Measurements from ENCODE around the gene GRIA4. TPM values are rescaled to one million over a fixed set of nuclear protein-coding genes. Genes with fewer than 3 reads are reported as not detected.

GRIA4 gene
- polyA plus RNA-seq, 3 donors = 0.51 to 0.94 (median 0.72) TPM

GRCh38 chr11:105910095-105910715, 300.3 kb downstream of the GRIA4 start:
- no peak for DNase-seq (ENCODE audit: low read depth in 3 of 3, low spot score in 2 of 3)

DNA sequence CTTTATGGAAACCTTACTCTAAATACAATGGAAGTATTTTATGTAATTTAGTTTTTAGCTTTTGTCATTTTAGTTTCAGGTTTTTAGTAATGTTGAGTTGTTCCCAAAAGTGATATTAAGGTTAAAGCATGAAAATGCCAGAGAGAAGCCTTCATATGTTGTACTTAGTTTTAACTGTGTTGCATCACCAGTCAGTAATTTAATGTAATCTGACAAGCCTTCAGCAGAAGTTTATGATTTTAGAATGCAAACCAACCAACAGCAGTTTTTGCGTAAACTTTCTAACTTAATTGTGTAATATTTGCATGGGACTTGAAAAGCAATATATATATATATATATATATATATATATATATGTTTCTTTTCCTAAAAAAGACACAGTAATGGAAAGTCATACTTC, 301.6 kb downstream of the GRIA4 start:
- DNase-seq (ENCODE audit: low read depth in 3 of 3, low spot score in 2 of 3) = no peak

- DNase-seq (ENCODE audit: low read depth in 3 of 3, low spot score in 2 of 3) = no peak
Measured at GRCh38 chr11:105912666-105913065, 302.8 kb downstream of the GRIA4 start.

- no peak for DNase-seq (ENCODE audit: low read depth in 3 of 3, low spot score in 2 of 3)
Measured at GRCh38 chr11:105915021-105915420, 305.1 kb downstream of the GRIA4 start.

DNA sequence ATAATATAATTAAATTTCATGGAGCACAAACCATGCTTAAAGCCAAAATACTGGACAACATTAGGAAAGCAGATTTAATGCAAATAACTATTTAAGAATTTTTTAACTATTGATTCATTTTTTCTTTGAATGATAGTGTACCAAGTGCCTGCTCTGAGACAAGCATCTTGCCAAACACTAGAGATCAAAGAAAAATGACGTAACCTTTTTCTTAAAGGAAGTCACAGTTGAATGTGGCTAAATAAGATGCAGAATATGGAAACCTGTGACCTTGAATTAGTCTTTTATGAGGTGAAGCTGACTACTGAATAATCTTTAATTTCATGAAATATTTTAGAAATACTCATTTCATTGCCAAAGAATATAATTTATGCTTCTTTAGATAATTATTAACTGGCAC, 308.2 kb downstream of the GRIA4 start:
- DNase-seq (ENCODE audit: low read depth in 3 of 3, low spot score in 2 of 3) = no peak

DNA sequence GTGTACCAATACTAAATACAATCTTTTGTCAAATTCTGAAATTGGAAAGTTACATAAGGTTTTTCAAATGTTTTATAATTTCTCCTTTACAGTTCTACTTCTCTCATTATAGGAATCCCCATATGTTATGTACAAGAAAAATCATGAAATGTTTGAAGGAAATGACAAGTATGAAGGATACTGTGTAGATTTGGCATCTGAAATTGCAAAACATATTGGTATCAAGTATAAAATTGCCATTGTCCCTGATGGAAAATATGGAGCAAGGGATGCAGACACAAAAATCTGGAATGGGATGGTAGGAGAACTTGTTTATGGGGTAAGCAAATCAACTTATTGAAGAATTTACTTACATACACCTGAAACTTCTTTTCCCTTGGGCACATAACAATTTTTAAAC, 308.7 kb downstream of the GRIA4 start:
- no peak for DNase-seq (ENCODE audit: low read depth in 3 of 3, low spot score in 2 of 3)

GRCh38 chr11:105923252-105923651, 313.4 kb downstream of the GRIA4 start:
- no peak for DNase-seq (ENCODE audit: low read depth in 3 of 3, low spot score in 2 of 3)

DNA sequence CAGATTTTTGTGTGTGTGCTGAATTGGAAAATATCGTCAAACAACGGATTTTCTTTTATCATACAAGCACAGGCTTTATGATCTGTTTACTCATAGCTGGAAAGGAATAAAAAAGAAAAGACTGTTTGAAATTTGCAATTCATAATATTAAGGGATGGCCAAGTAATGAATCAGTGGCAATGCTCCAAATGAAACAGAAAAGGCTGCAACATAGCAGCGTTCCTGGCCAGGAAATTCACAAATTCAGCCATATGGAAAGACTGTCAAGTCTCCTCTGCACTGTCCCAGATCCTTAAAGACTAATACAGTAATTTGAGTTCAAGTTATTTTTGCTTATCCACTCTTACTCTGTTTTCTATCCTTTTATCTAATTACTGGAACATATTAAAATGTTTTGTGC, 313.9 kb downstream of the GRIA4 start:
- no peak for DNase-seq (ENCODE audit: low read depth in 3 of 3, low spot score in 2 of 3)

DNA sequence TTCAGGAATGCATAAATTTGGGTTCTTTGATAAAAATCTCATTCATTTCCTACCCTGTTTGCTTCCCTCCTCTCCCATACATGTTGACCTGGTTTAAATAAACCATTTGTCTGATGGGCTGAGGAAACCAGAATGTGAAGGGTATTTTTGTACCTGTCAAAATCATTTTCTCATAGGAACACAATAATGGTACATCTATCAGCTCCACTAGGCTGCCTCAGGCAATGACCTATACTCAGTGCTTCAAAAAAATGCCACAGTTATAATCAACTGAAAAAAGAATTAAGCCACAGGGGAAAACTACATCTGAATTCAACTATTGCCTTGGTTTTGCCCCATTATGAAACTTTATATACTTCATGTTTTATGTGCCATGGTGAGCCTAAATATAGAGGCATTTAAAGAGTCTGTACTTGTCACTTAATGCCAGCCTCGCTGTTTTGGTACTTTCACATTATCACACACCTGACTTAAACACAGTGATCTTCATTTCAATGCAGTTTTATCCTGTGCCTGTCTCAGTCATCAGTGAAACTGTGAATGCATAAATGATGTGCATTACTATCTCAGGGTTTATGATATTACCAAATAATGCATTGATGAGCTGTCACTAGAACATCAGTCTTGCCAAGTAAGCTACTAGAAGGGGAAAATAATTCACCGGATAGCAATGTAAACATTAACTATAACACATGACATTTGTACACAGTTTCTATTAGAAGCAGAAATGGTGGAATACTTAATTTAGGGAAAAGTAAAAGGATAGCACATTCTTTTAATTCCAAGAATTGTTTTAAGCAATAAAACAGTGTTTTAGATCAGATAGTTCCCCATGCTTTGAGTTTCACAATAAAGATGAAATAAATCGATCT, 319.4 kb downstream of the GRIA4 start:
- DNase-seq (ENCODE audit: low read depth in 3 of 3, low spot score in 2 of 3) = no peak

- no peak for DNase-seq (ENCODE audit: low read depth in 3 of 3, low spot score in 2 of 3)
Measured at GRCh38 chr11:105933695-105934094, 323.8 kb downstream of the GRIA4 start.

DNA sequence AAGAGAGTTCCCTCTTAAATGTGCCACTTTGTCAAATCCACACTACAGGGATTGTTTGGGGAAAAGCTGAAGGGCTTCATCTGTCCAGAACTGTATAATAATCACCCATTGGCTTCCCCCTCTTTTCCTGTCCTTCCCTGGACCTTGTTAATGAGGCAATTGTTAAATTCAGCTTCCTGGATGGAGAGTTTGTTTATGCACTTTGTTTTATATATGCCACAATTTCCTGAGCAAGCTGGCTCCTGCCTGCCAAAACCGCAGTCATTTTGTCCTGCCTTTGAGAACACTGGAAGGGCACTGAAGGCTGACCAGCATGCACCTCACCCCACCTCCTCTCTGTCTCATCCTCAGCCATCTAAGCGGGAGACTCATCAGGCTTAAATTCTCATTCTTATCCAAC, 325.9 kb downstream of the GRIA4 start:
- no peak for DNase-seq (ENCODE audit: low read depth in 3 of 3, low spot score in 2 of 3)

DNA sequence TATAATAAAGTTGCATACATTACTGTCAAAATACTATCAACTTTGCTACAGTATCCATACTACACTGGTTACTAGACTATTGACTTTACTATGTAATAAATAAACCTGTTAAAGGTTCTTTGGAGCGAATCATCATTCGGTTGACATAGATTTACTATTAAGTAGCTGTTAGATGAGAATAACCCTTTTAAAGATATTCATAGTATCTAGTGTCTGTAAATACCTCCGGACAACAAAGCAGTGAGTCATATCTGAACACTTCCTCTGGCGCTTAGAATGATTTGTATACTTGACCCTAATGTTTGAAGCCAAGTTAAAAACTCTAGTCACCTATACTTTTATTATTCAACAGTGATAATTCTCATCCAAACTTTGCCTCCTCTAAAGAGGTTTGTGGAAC, 327.5 kb downstream of the GRIA4 start:
- no peak for DNase-seq (ENCODE audit: low read depth in 3 of 3, low spot score in 2 of 3)

GRCh38 chr11:105937738-105938137, 327.9 kb downstream of the GRIA4 start:
- no peak for DNase-seq (ENCODE audit: low read depth in 3 of 3, low spot score in 2 of 3)

DNA sequence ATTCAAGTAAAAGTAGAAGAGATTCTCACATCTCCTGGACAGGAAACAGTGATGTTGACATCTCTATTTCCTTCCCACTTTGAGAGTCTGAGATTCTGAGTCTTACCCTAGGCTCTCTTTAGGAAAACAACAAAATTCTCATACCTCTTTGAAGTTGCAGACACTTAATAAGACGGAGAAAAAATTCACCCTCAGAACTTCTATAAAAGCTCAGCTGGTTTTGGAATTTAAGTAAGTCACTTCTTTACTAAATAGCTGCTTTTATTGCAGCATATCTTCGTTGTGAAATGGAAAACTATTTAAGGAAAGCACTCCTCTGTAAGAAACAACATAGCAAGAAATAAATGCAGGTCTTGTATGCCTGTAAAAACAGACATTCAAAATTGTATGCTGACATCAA, 333.0 kb downstream of the GRIA4 start:
- DNase-seq (ENCODE audit: low read depth in 3 of 3, low spot score in 2 of 3) = no peak

- no peak for DNase-seq (ENCODE audit: low read depth in 3 of 3, low spot score in 2 of 3)
Measured at GRCh38 chr11:105948918-105949590, 339.2 kb downstream of the GRIA4 start.

DNA sequence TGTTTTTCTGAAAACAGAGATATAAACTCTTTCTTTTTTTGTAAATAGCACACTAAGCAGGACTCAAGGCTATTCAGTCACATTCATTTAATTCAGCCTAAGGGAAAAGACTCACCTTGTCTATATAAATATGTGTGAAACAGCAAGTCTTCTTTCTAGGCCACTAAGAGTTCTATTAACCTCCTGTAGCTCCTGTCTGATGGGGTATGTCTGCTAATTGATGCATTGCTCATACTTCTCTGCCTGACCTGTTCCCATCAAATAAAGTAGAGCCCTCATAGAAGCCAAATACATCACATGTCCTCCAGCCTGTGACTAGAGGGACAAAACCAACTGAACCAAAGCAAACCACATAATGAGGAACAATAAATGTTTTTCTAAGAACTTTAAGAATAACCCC, 344.0 kb downstream of the GRIA4 start:
- no peak for DNase-seq (ENCODE audit: low read depth in 3 of 3, low spot score in 2 of 3)

GRCh38 chr11:105960252-105961245, 350.7 kb downstream of the GRIA4 start:
- no peak for DNase-seq (ENCODE audit: low read depth in 3 of 3, low spot score in 2 of 3)

DNA sequence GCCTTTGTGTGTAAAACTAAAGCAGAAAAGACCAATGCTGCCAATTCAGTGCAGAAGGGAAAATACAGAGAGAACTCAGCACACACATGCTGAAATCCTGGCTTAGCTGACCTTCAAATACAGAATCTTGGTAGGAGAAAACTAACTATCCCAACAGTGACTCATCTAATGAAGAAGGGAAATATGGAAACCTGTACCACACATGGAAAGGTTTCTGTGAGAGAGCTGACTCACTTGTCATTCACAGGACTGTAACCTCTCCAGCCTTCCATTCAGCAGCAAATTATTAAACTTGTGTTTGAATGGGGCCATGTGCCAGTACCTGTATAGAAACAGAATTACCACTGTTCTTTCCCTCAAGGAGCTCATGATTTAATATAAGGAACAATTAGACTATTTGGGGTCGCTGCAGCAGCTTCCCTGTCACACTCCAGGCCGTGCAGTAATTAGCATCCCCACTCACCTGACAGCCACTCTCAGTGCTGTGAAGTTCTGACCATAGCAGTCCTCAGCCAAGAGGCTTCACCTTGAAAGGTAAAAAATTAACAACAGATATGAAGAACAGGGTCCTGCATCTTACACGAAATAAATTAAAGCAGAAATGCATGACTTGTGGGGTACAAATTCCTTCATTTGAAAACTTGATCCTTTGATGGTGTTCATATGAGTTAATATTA, 358.3 kb downstream of the GRIA4 start:
- no peak for DNase-seq (ENCODE audit: low read depth in 3 of 3, low spot score in 2 of 3)

GRCh38 chr11:105969756-105970155, 359.9 kb downstream of the GRIA4 start:
- DNase-seq (ENCODE audit: low read depth in 3 of 3, low spot score in 2 of 3) = no peak

GRCh38 chr11:105975128-105975527, 365.3 kb downstream of the GRIA4 start:
- DNase-seq (ENCODE audit: low read depth in 3 of 3, low spot score in 2 of 3) = no peak
